Naive B cell (primary cell): ENCODE data around the gene SCAPER. TPM values are rescaled to one million over a fixed set of nuclear protein-coding genes. Genes with fewer than 3 reads are reported as not detected.

Experiments used
- ATAC-seq, 2 donors: fragments of 150-1000 bp; cut with Tn5 transposase; 2 replicates each; pipeline ENCODE4 v1.10.0; 2021; ENCODE audit warnings: low read depth in 2 of 2, mild to moderate bottlenecking in 2 of 2, moderate library complexity in 2 of 2
- DNase-seq: peaks from one replicate; pipeline ENCODE4 v3.0.0; 2022
- H3K27ac Mint-ChIP-seq, 6 donors: one replicate each; pipeline ENCODE4 v1.8.0; 2020 to 2022; ENCODE audit warnings: mild to moderate bottlenecking in 6 of 6, mixed read lengths in 6 of 6, moderate library complexity in 5 of 6, inconsistent platforms in 2 of 6
- H3K27me3 Mint-ChIP-seq, 3 donors: one replicate each; pipeline ENCODE4 v1.8.0; 2021 to 2022; ENCODE audit warnings: mixed read lengths in 3 of 3, mild to moderate bottlenecking in 1 of 3
- H3K36me3 Mint-ChIP-seq, 2 donors: one replicate each; pipeline ENCODE4 v1.8.0; 2020 to 2022; ENCODE audit warnings: mixed read lengths in 2 of 2, inconsistent platforms in 1 of 2, mild to moderate bottlenecking in 1 of 2
- H3K4me1 Mint-ChIP-seq, 3 donors: one replicate each; pipeline ENCODE4 v1.8.0; 2020 to 2022; ENCODE audit warnings: mixed read lengths in 3 of 3, inconsistent platforms in 1 of 3, mild to moderate bottlenecking in 1 of 3, moderate library complexity in 1 of 3
- H3K4me3 Mint-ChIP-seq, 8 donors: one replicate each; pipeline ENCODE4 v1.8.0; 2020 to 2022; ENCODE audit warnings: mild to moderate bottlenecking in 8 of 8, mixed read lengths in 8 of 8, moderate library complexity in 8 of 8, inconsistent platforms in 2 of 8
- H3K9me3 Mint-ChIP-seq, 7 donors: one replicate each; pipeline ENCODE4 v1.8.0; 2020 to 2022; ENCODE audit warnings: mixed read lengths in 7 of 7, mild to moderate bottlenecking in 5 of 7, inconsistent platforms in 2 of 7, moderate library complexity in 1 of 7
- polyA plus RNA-seq, 6 donors: library from polyadenylated mRNA; unstranded; fragments of 300-500 nt; fragmentation: Illumina TruSeq; gene quantifications; one replicate each; pipeline ENCODE4 v1.2.3, GENCODE V29; 2021; ENCODE audit warnings: low read depth in 6 of 6

Gene SCAPER
- polyA plus RNA-seq, 6 donors from 2014 or later = 11.2 to 38.5 (median 19.0) TPM

- DNase-seq = no peak
- H3K4me3 Mint-ChIP-seq = no peak overlapping the region
- H3K27ac Mint-ChIP-seq = no peak overlapping the region
- peaks cover 24 to 27% of the 10 kb centered on the region in 2 donors for H3K36me3 Mint-ChIP-seq
- H3K27me3 Mint-ChIP-seq = no peaks in the 10 kb centered on the region
- no peak for ATAC-seq
- peaks cover 0 to 3% (median 0%) of the 10 kb centered on the region in 7 donors for H3K9me3 Mint-ChIP-seq
- no peaks in the 10 kb centered on the region for H3K4me1 Mint-ChIP-seq
Observed at GRCh38 chr15:76376816-76377215, 528.3 kb downstream of the SCAPER start.

- H3K9me3 Mint-ChIP-seq = peaks cover 0 to 3% (median 0%) of the 10 kb centered on the region in 7 donors
- no peak for ATAC-seq
- H3K27ac Mint-ChIP-seq = no peak overlapping the region
- H3K27me3 Mint-ChIP-seq = no peaks in the 10 kb centered on the region
- DNase-seq = no peak
- peaks cover 26 to 28% of the 10 kb centered on the region in 2 donors for H3K36me3 Mint-ChIP-seq
- no peaks in the 10 kb centered on the region for H3K4me1 Mint-ChIP-seq
- H3K4me3 Mint-ChIP-seq = no peak overlapping the region
Observed at GRCh38 chr15:76376029-76376428, 529.1 kb downstream of the SCAPER start.

GRCh38 chr15:76368122-76368621, 537.0 kb downstream of the SCAPER start:
- H3K4me1 Mint-ChIP-seq = no peaks in the 10 kb centered on the region
- H3K9me3 Mint-ChIP-seq = no peaks in the 10 kb centered on the region
- H3K27ac Mint-ChIP-seq = no peak overlapping the region
- H3K4me3 Mint-ChIP-seq = no peak overlapping the region
- peaks cover 10 to 25% of the 10 kb centered on the region in 2 donors for H3K36me3 Mint-ChIP-seq
- H3K27me3 Mint-ChIP-seq = no peaks in the 10 kb centered on the region
- DNase-seq = no peak
- ATAC-seq = no peak

- ATAC-seq (no peak), DNase-seq (no peak)
- Mint-ChIP-seq H3K4me3 (no peak overlapping the region), H3K9me3 (no peaks in the 10 kb centered on the region), H3K36me3 (peaks cover under 1 to 17% of the 10 kb centered on the region in 2 donors), H3K4me1 (no peaks in the 10 kb centered on the region), H3K27me3 (no peaks in the 10 kb centered on the region), H3K27ac (no peak overlapping the region)
Observed at GRCh38 chr15:76366714-76367113, 538.4 kb downstream of the SCAPER start.

- Mint-ChIP-seq H3K27me3 (no peaks in the 10 kb centered on the region), H3K9me3 (no peaks in the 10 kb centered on the region), H3K36me3 (peaks cover 0 to 28% of the 10 kb centered on the region in 2 donors), H3K4me3 (no peak overlapping the region), H3K27ac (no peak overlapping the region), H3K4me1 (no peaks in the 10 kb centered on the region)
- no peak for DNase-seq
- ATAC-seq = no peak
Observed at GRCh38 chr15:76363251-76363650, 541.9 kb downstream of the SCAPER start.

- Mint-ChIP-seq H3K27ac (no peak overlapping the region), H3K27me3 (peaks cover 0 to 8% (median 4%) of the 10 kb centered on the region in 3 donors), H3K4me3 (no peak overlapping the region), H3K9me3 (no peaks in the 10 kb centered on the region), H3K4me1 (no peaks in the 10 kb centered on the region), H3K36me3 (peaks cover 0 to 33% of the 10 kb centered on the region in 2 donors)
- no peak for ATAC-seq
- DNase-seq = no peak
Observed at GRCh38 chr15:76360416-76360815, 544.7 kb downstream of the SCAPER start.

GRCh38 chr15:76359152-76359551, 546.0 kb downstream of the SCAPER start:
- Mint-ChIP-seq H3K36me3 (peaks cover 0 to 30% of the 10 kb centered on the region in 2 donors), H3K9me3 (no peaks in the 10 kb centered on the region), H3K4me3 (no peak overlapping the region), H3K4me1 (no peaks in the 10 kb centered on the region), H3K27me3 (peaks cover 0 to 8% (median 4%) of the 10 kb centered on the region in 3 donors), H3K27ac (peak overlapping the region in 1 of 6 donors; percentile 15)
- DNase-seq (no peak), ATAC-seq (no peak)

- no peak for DNase-seq
- no peaks in the 10 kb centered on the region for H3K9me3 Mint-ChIP-seq
- H3K4me1 Mint-ChIP-seq = no peaks in the 10 kb centered on the region
- H3K36me3 Mint-ChIP-seq = peaks cover 0 to 26% of the 10 kb centered on the region in 2 donors
- no peak for ATAC-seq
- H3K27me3 Mint-ChIP-seq = peaks cover 0 to 8% (median 4%) of the 10 kb centered on the region in 3 donors
- H3K27ac Mint-ChIP-seq = no peak overlapping the region
- H3K4me3 Mint-ChIP-seq = no peak overlapping the region
Observed at GRCh38 chr15:76358453-76358852, 546.7 kb downstream of the SCAPER start.

GRCh38 chr15:76354823-76355440, 550.2 kb downstream of the SCAPER start:
- DNase-seq (no peak), ATAC-seq (no peak)
- Mint-ChIP-seq H3K9me3 (no peaks in the 10 kb centered on the region), H3K27me3 (peaks cover 0 to 13% (median 8%) of the 10 kb centered on the region in 3 donors), H3K4me3 (no peak overlapping the region), H3K36me3 (peaks cover 0 to 30% of the 10 kb centered on the region in 2 donors), H3K4me1 (no peaks in the 10 kb centered on the region), H3K27ac (peak overlapping the region in 1 of 6 donors; percentile 93)

GRCh38 chr15:76353903-76354302, 551.2 kb downstream of the SCAPER start:
- Mint-ChIP-seq H3K4me1 (no peaks in the 10 kb centered on the region), H3K4me3 (no peak overlapping the region), H3K27me3 (peaks cover 0 to 20% (median 13%) of the 10 kb centered on the region in 3 donors), H3K27ac (no peak overlapping the region), H3K9me3 (no peaks in the 10 kb centered on the region), H3K36me3 (peaks cover 0 to 26% of the 10 kb centered on the region in 2 donors)
- DNase-seq = no peak
- ATAC-seq = no peak

GRCh38 chr15:76353023-76353577, 552.0 kb downstream of the SCAPER start:
- ATAC-seq (no peak), DNase-seq (no peak)
- no peaks in the 10 kb centered on the region for H3K4me1 Mint-ChIP-seq
- no peak overlapping the region for H3K4me3 Mint-ChIP-seq
- H3K27ac Mint-ChIP-seq = no peak overlapping the region
- peaks cover 0 to 20% of the 10 kb centered on the region in 2 donors for H3K36me3 Mint-ChIP-seq
- peaks cover 3 to 23% (median 17%) of the 10 kb centered on the region in 3 donors for H3K27me3 Mint-ChIP-seq
- H3K9me3 Mint-ChIP-seq = no peaks in the 10 kb centered on the region

- Mint-ChIP-seq H3K27ac (no peak overlapping the region), H3K9me3 (peaks cover 0 to 4% (median 0%) of the 10 kb centered on the region in 7 donors), H3K4me1 (peaks cover 8 to 17% (median 14%) of the 10 kb centered on the region in 3 donors), H3K36me3 (peaks cover 9 to 10% of the 10 kb centered on the region in 2 donors), H3K27me3 (peaks cover 24 to 41% (median 35%) of the 10 kb centered on the region in 3 donors), H3K4me3 (no peak overlapping the region)
- no peak for ATAC-seq
- DNase-seq = no peak
Observed at GRCh38 chr15:76349301-76350070, 555.7 kb downstream of the SCAPER start.

GRCh38 chr15:76347482-76348055, 557.6 kb downstream of the SCAPER start:
- peaks cover 5 to 10% of the 10 kb centered on the region in 2 donors for H3K36me3 Mint-ChIP-seq
- H3K4me3 Mint-ChIP-seq = peak overlapping the region in 6 of 8 donors; percentile 22 to 58 (median 49)
- ATAC-seq (no peak), DNase-seq (no peak)
- H3K27me3 Mint-ChIP-seq = peaks cover 34 to 53% (median 50%) of the 10 kb centered on the region in 3 donors
- H3K4me1 Mint-ChIP-seq = peaks cover 12 to 26% (median 19%) of the 10 kb centered on the region in 3 donors
- H3K27ac Mint-ChIP-seq = no peak overlapping the region
- peaks cover 0 to 6% (median 0%) of the 10 kb centered on the region in 7 donors for H3K9me3 Mint-ChIP-seq
